ENCODE results near the gene NFIX.

NFIX gene

DNA sequence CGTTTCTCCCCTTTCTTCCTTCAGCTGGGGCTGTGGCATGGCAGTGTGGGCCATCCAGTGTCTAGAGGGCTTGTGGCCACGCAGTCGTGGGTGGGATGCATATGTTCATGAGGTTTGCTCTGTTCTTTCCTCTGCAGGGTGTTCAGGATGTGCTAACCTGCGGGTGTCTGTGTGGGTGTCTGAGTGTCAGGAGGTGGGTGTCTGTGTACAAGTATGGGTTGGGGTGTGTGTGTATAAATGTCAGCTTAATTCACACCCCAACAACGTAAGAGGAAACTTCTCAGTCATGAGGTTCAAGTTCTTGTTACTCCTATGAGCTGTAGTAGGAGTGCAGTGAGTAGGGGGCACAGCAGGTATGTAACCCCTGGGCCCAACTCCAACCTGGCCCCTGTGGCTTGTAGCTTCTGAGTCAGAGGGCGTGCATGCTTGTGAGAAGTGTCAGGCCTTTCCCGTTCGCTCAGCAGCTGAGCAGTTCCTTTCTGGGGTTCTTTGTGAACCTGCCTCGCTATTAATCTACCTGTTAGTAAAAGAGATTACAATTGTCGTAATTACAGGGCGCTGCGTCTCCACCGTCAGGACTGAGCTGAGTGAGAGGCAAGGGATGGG, 49.1 kb downstream of the NFIX start:
- H2BK15ac ChIP-seq (replicated peaks; ENCODE audit: low read depth) = no peak overlapping the region
- H3K4me2 ChIP-seq (ENCODE audit: low read length) = no peak overlapping the region
- DNase-seq = no peak
- H3K56ac ChIP-seq (ENCODE audit: low read length) = no peak overlapping the region
- H3K4me1 ChIP-seq (ENCODE audit: control insufficient read depth, low read depth, low read length) = no peaks in the 10 kb centered on the region
- no peak overlapping the region for H3K4ac ChIP-seq (ENCODE audit: low read depth, low read length)
- no peaks in the 10 kb centered on the region for H3K79me2 ChIP-seq (ENCODE audit: control insufficient read depth, insufficient read depth, low read length)
- H3K4me3 ChIP-seq (ENCODE audit: low read length) = no peak overlapping the region
- WGBS (ENCODE audit: extremely low coverage, insufficient coverage, low lambda C conversion rate) = no CpG with 5 or more reads among the region's 13 CpGs
- no peaks in the 10 kb centered on the region for H3K36me3 ChIP-seq (ENCODE audit: control insufficient read depth, insufficient read depth, low read length)
- no peak overlapping the region for H3K9ac ChIP-seq (ENCODE audit: low read length)
- peaks cover 15% of the 10 kb centered on the region for H3K27me3 ChIP-seq (ENCODE audit: insufficient read depth, low read length, poor library complexity)
- no peak overlapping the region for H3K18ac ChIP-seq (ENCODE audit: low read length)
- H2BK120ac ChIP-seq (ENCODE audit: low read depth, low read length) = no peak overlapping the region
- no peaks in the 10 kb centered on the region for H3K79me1 ChIP-seq (ENCODE audit: low read length)
- H2AK5ac ChIP-seq (ENCODE audit: low read length) = no peak overlapping the region
- no peak overlapping the region for H4K8ac ChIP-seq (ENCODE audit: low read depth, low read length)
- no peak overlapping the region for H2BK5ac ChIP-seq (ENCODE audit: low read length)
- H3K23ac ChIP-seq (ENCODE audit: low read length) = no peak overlapping the region
- no peak overlapping the region for H4K5ac ChIP-seq (ENCODE audit: low read length)
- H3K27ac ChIP-seq (ENCODE audit: low read depth, low read length) = no peak overlapping the region

DNA sequence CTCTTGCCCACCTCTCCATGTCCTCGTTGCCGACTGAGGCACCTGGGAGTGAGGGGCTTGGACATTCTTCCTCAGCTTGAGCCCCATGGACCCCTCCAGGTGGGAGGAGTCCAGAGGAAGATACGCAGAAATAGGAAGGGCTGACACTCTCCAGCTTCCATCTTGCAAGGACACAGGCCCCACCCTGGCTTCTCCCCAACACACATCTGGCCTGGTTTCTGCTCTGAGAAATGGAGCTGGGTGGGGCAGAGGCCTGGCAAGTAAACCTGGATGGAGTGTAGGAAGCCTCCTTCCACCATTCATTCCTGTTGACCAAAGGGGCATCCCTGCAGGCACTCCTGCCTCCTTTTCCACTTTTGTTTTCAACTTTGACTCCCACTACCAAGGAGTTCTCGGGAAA, 50.5 kb downstream of the NFIX start:
- H3K23ac ChIP-seq (ENCODE audit: low read length) = no peak overlapping the region
- H3K4ac ChIP-seq (ENCODE audit: low read depth, low read length) = no peak overlapping the region
- no peak overlapping the region for H3K4me2 ChIP-seq (ENCODE audit: low read length)
- no peaks in the 10 kb centered on the region for H3K79me1 ChIP-seq (ENCODE audit: low read length)
- no peak overlapping the region for H2BK15ac ChIP-seq (replicated peaks; ENCODE audit: low read depth)
- no peak overlapping the region for H2AK5ac ChIP-seq (ENCODE audit: low read length)
- H3K18ac ChIP-seq (ENCODE audit: low read length) = no peak overlapping the region
- no peak overlapping the region for H3K27ac ChIP-seq (ENCODE audit: low read depth, low read length)
- no peak overlapping the region for H4K5ac ChIP-seq (ENCODE audit: low read length)
- H3K27me3 ChIP-seq (ENCODE audit: insufficient read depth, low read length, poor library complexity) = peaks cover 18% of the 10 kb centered on the region
- DNase-seq = no peak
- no peaks in the 10 kb centered on the region for H3K79me2 ChIP-seq (ENCODE audit: control insufficient read depth, insufficient read depth, low read length)
- H2BK120ac ChIP-seq (ENCODE audit: low read depth, low read length) = no peak overlapping the region
- H3K36me3 ChIP-seq (ENCODE audit: control insufficient read depth, insufficient read depth, low read length) = no peaks in the 10 kb centered on the region
- H3K9ac ChIP-seq (ENCODE audit: low read length) = no peak overlapping the region
- H3K56ac ChIP-seq (ENCODE audit: low read length) = no peak overlapping the region
- H3K4me1 ChIP-seq (ENCODE audit: control insufficient read depth, low read depth, low read length) = no peaks in the 10 kb centered on the region
- WGBS (ENCODE audit: extremely low coverage, insufficient coverage, low lambda C conversion rate) = no CpG with 5 or more reads among the region's 4 CpGs
- no peak overlapping the region for H4K8ac ChIP-seq (ENCODE audit: low read depth, low read length)
- no peak overlapping the region for H3K4me3 ChIP-seq (ENCODE audit: low read length)
- H2BK5ac ChIP-seq (ENCODE audit: low read length) = no peak overlapping the region

DNA sequence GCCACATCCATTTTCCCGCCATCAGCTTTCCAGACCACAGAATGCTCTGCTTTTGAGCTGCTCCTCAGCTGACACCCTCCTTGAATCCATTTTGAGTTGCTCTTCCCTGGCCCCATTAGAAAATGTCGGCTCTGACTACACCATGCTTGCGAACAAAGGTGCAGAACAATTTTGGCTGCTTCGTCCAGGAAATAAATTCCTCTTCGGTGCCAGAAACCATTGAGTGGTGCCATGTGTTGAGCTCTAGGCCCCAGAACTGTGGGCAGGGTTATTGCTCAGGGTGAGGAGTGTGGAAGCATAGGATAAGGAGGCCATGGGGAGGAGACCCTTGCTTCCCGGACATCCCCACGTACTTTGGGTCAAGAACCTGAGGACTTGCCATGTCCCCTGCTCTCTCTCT, 52.1 kb downstream of the NFIX start:
- Histone ChIP-seq H3K4me3 (ENCODE audit: low read length) (no peak overlapping the region), H3K27me3 (ENCODE audit: insufficient read depth, low read length, poor library complexity) (peaks cover 18% of the 10 kb centered on the region)
- no CpG with 5 or more reads among the region's 7 CpGs for WGBS (ENCODE audit: extremely low coverage, insufficient coverage, low lambda C conversion rate)

DNA sequence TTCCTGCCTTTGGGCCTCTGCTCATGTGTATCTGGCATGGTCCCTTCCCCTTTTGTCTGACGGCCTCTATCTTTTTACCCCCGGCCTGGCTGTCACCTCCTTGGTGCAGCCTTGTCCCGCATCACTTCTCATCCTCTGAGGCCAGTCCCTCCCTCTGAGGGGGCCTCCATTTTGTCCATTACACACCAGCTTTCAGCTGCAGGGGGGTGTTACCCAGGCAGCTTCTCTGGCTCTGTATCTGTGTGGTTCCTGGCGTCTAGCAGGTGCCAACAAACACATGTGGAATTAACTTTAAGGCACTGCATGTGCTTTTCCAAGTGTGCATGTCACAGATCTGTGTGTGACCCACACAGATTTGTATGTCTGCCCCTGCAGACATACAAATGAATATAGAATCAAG, 55.0 kb downstream of the NFIX start:
- H3K27ac ChIP-seq (ENCODE audit: low read depth, low read length) = no peak overlapping the region
- no peak overlapping the region for H2BK120ac ChIP-seq (ENCODE audit: low read depth, low read length)
- peaks cover 26% of the 10 kb centered on the region for H3K27me3 ChIP-seq (ENCODE audit: insufficient read depth, low read length, poor library complexity)
- no peak overlapping the region for H2BK15ac ChIP-seq (replicated peaks; ENCODE audit: low read depth)
- no peak overlapping the region for H4K5ac ChIP-seq (ENCODE audit: low read length)
- H3K4me1 ChIP-seq (ENCODE audit: control insufficient read depth, low read depth, low read length) = peaks cover 1% of the 10 kb centered on the region
- H2AK5ac ChIP-seq (ENCODE audit: low read length) = no peak overlapping the region
- no peaks in the 10 kb centered on the region for H3K79me2 ChIP-seq (ENCODE audit: control insufficient read depth, insufficient read depth, low read length)
- H3K9ac ChIP-seq (ENCODE audit: low read length) = no peak overlapping the region
- no peak overlapping the region for H3K4me3 ChIP-seq (ENCODE audit: low read length)
- H3K36me3 ChIP-seq (ENCODE audit: control insufficient read depth, insufficient read depth, low read length) = no peaks in the 10 kb centered on the region
- H3K18ac ChIP-seq (ENCODE audit: low read length) = no peak overlapping the region
- no peak overlapping the region for H3K56ac ChIP-seq (ENCODE audit: low read length)
- H3K4ac ChIP-seq (ENCODE audit: low read depth, low read length) = no peak overlapping the region
- DNase-seq = no peak
- H2BK5ac ChIP-seq (ENCODE audit: low read length) = no peak overlapping the region
- no peaks in the 10 kb centered on the region for H3K79me1 ChIP-seq (ENCODE audit: low read length)
- no peak overlapping the region for H3K23ac ChIP-seq (ENCODE audit: low read length)
- H3K4me2 ChIP-seq (ENCODE audit: low read length) = no peak overlapping the region
- WGBS (ENCODE audit: extremely low coverage, insufficient coverage, low lambda C conversion rate) = no CpG with 5 or more reads among the region's 4 CpGs
- H4K8ac ChIP-seq (ENCODE audit: low read depth, low read length) = no peak overlapping the region

More for the DNA sequence above, 52.1 kb downstream of the NFIX start:
- Histone ChIP-seq H3K79me2 (ENCODE audit: control insufficient read depth, insufficient read depth, low read length) (no peaks in the 10 kb centered on the region), H3K56ac (ENCODE audit: low read length) (no peak overlapping the region), H2AK5ac (ENCODE audit: low read length) (no peak overlapping the region), H3K18ac (ENCODE audit: low read length) (no peak overlapping the region), H2BK120ac (ENCODE audit: low read depth, low read length) (no peak overlapping the region), H3K79me1 (ENCODE audit: low read length) (no peaks in the 10 kb centered on the region), H2BK15ac (replicated peaks; ENCODE audit: low read depth) (no peak overlapping the region), H2BK5ac (ENCODE audit: low read length) (no peak overlapping the region), H4K5ac (ENCODE audit: low read length) (no peak overlapping the region), H4K8ac (ENCODE audit: low read depth, low read length) (no peak overlapping the region), H3K4me2 (ENCODE audit: low read length) (no peak overlapping the region), H3K27ac (ENCODE audit: low read depth, low read length) (no peak overlapping the region), H3K9ac (ENCODE audit: low read length) (no peak overlapping the region), H3K23ac (ENCODE audit: low read length) (no peak overlapping the region), H3K4me1 (ENCODE audit: control insufficient read depth, low read depth, low read length) (peaks cover 1% of the 10 kb centered on the region), H3K36me3 (ENCODE audit: control insufficient read depth, insufficient read depth, low read length) (no peaks in the 10 kb centered on the region), H3K4ac (ENCODE audit: low read depth, low read length) (no peak overlapping the region)
- no peak for DNase-seq

DNA sequence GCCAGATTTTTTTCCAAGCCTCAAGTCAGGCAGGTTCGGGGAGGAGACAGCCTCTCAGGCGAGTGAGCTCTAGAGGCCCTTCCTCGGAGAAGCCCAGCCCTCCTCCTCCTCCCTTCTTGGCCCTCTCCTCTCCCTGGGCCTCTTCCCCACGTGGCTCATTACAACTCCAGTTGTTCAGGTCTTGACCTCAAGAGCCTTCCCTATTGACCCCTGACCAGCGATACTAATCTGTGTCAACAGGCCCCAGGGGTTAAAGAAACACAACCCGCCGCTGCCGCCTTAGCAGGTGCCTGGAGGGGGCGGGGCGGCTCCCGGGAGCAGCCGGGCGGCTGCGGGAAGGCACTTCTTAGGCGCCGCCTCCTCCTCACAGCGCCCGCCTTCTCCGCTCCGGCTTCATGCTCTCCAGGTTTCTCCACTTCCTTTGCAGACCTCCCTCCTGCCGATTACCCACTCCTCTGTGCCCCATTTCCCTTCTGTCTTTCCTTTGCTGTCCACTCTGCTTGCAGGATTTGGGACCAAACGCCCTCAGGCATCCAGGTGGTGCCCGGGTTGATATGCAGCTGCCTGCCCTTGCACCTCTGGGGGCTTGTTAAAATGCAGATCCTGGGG, 56.4 kb downstream of the NFIX start:
- peak; percentile 79 for DNase-seq
- H2AK5ac ChIP-seq (ENCODE audit: low read length) = no peak overlapping the region
- H3K27me3 ChIP-seq (ENCODE audit: insufficient read depth, low read length, poor library complexity) = peaks cover 27% of the 10 kb centered on the region
- H3K36me3 ChIP-seq (ENCODE audit: control insufficient read depth, insufficient read depth, low read length) = no peaks in the 10 kb centered on the region
- no peak overlapping the region for H2BK120ac ChIP-seq (ENCODE audit: low read depth, low read length)
- peaks cover 3% of the 10 kb centered on the region for H3K4me1 ChIP-seq (ENCODE audit: control insufficient read depth, low read depth, low read length)
- no peaks in the 10 kb centered on the region for H3K79me2 ChIP-seq (ENCODE audit: control insufficient read depth, insufficient read depth, low read length)
- no peak overlapping the region for H4K5ac ChIP-seq (ENCODE audit: low read length)
- no peak overlapping the region for H3K9ac ChIP-seq (ENCODE audit: low read length)
- H3K79me1 ChIP-seq (ENCODE audit: low read length) = no peaks in the 10 kb centered on the region
- H3K56ac ChIP-seq (ENCODE audit: low read length) = no peak overlapping the region
- H3K18ac ChIP-seq (ENCODE audit: low read length) = no peak overlapping the region
- no CpG with 5 or more reads among the region's 23 CpGs for WGBS (ENCODE audit: extremely low coverage, insufficient coverage, low lambda C conversion rate)
- H2BK5ac ChIP-seq (ENCODE audit: low read length) = no peak overlapping the region
- no peak overlapping the region for H3K23ac ChIP-seq (ENCODE audit: low read length)
- H3K4me2 ChIP-seq (ENCODE audit: low read length) = no peak overlapping the region
- H3K27ac ChIP-seq (ENCODE audit: low read depth, low read length) = no peak overlapping the region
- no peak overlapping the region for H3K4me3 ChIP-seq (ENCODE audit: low read length)
- no peak overlapping the region for H4K8ac ChIP-seq (ENCODE audit: low read depth, low read length)
- no peak overlapping the region for H3K4ac ChIP-seq (ENCODE audit: low read depth, low read length)
- no peak overlapping the region for H2BK15ac ChIP-seq (replicated peaks; ENCODE audit: low read depth)
